ENCODE measurements around the gene WDFY2.

The WDFY2 gene

GRCh38 chr13:51773515-51773914 is 189.3 kb downstream of the WDFY2 start:
- H3K9me3 ChIP-seq (ENCODE audit: insufficient read depth, low read depth, low read length): no peaks in the 10 kb centered on the region
- no peaks in the 10 kb centered on the region for H3K79me2 ChIP-seq (ENCODE audit: insufficient read depth, low read length)
- H3K4me1 ChIP-seq (ENCODE audit: insufficient read depth, low read length, poor library complexity, severe bottlenecking): no peaks in the 10 kb centered on the region
- no peaks in the 10 kb centered on the region for H4K20me1 ChIP-seq (ENCODE audit: insufficient read depth, low read length, poor library complexity, severe bottlenecking)
- TF ChIP-seq CTCF (conservative IDR thresholded peaks at IDR 0.05; ENCODE audit: low read length) (no peak), EZH2phosphoT487 (IDR thresholded peaks at IDR 0.05; ENCODE audit: borderline replicate concordance) (no peak)
- H2AFZ ChIP-seq (ENCODE audit: low read length): no peak overlapping the region
- H3F3A ChIP-seq (ENCODE audit: low read depth): no peaks in the 10 kb centered on the region
- H3K9ac ChIP-seq (ENCODE audit: low read depth, low read length, poor library complexity, severe bottlenecking): no peak overlapping the region
- no peak overlapping the region for H3K4me2 ChIP-seq (ENCODE audit: low read depth, low read length, poor library complexity, severe bottlenecking)
- no peaks in the 10 kb centered on the region for H3K9me2 ChIP-seq (replicated peaks; ENCODE audit: low read depth, low read length)
- H3K36me3 ChIP-seq (ENCODE audit: insufficient read depth, low read length): no peaks in the 10 kb centered on the region
- H3K4me3 ChIP-seq (ENCODE audit: low read length, poor library complexity, severe bottlenecking): no peak overlapping the region
- H3K27me3 ChIP-seq (ENCODE audit: insufficient read depth, low read length, poor library complexity, severe bottlenecking): no peaks in the 10 kb centered on the region

GRCh38 chr13:51776179-51776578 is 191.9 kb downstream of the WDFY2 start:
- Histone ChIP-seq H3K9ac (ENCODE audit: low read depth, low read length, poor library complexity, severe bottlenecking) (no peak overlapping the region), H3K4me2 (ENCODE audit: low read depth, low read length, poor library complexity, severe bottlenecking) (no peak overlapping the region), H3K36me3 (ENCODE audit: insufficient read depth, low read length) (no peaks in the 10 kb centered on the region), H3K4me1 (ENCODE audit: insufficient read depth, low read length, poor library complexity, severe bottlenecking) (no peaks in the 10 kb centered on the region), H3K9me3 (ENCODE audit: insufficient read depth, low read depth, low read length) (no peaks in the 10 kb centered on the region), H3F3A (ENCODE audit: low read depth) (no peaks in the 10 kb centered on the region), H4K20me1 (ENCODE audit: insufficient read depth, low read length, poor library complexity, severe bottlenecking) (no peaks in the 10 kb centered on the region), H2AFZ (ENCODE audit: low read length) (no peak overlapping the region), H3K79me2 (ENCODE audit: insufficient read depth, low read length) (no peaks in the 10 kb centered on the region), H3K27me3 (ENCODE audit: insufficient read depth, low read length, poor library complexity, severe bottlenecking) (no peaks in the 10 kb centered on the region), H3K9me2 (replicated peaks; ENCODE audit: low read depth, low read length) (no peaks in the 10 kb centered on the region), H3K4me3 (ENCODE audit: low read length, poor library complexity, severe bottlenecking) (no peak overlapping the region)
- TF ChIP-seq CTCF (conservative IDR thresholded peaks at IDR 0.05; ENCODE audit: low read length): no peak
- TF ChIP-seq EZH2phosphoT487 (IDR thresholded peaks at IDR 0.05; ENCODE audit: borderline replicate concordance): no peak

DNA sequence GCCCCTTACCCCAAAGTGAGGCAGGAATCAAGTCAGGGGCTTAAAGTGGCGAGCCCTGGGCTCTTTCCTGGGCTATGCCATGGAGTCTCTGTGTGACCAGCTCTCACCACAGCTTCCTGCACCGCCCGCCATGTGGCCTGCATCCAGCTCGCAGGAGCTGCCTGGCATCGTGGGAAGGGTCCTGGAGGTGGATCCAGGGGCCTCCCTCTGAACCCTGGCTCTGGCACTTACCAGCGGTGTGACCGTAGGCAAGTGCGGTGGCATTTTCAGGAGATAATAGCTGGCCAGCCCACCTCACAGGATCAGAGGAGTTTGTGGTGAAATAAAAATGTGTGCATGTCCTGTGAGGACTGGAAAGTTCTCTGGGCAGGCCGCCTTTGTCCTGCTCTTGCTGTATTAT is 193.7 kb downstream of the WDFY2 start:
- H3K27me3 ChIP-seq (ENCODE audit: insufficient read depth, low read length, poor library complexity, severe bottlenecking): no peaks in the 10 kb centered on the region
- no peak overlapping the region for H2AFZ ChIP-seq (ENCODE audit: low read length)
- no peaks in the 10 kb centered on the region for H3F3A ChIP-seq (ENCODE audit: low read depth)
- H3K4me3 ChIP-seq (ENCODE audit: low read length, poor library complexity, severe bottlenecking): no peak overlapping the region
- H3K36me3 ChIP-seq (ENCODE audit: insufficient read depth, low read length): no peaks in the 10 kb centered on the region
- no peak for TF ChIP-seq CTCF (conservative IDR thresholded peaks at IDR 0.05; ENCODE audit: low read length)
- TF ChIP-seq EZH2phosphoT487 (IDR thresholded peaks at IDR 0.05; ENCODE audit: borderline replicate concordance): no peak
- H3K4me2 ChIP-seq (ENCODE audit: low read depth, low read length, poor library complexity, severe bottlenecking): no peak overlapping the region
- no peaks in the 10 kb centered on the region for H3K9me3 ChIP-seq (ENCODE audit: insufficient read depth, low read depth, low read length)
- no peaks in the 10 kb centered on the region for H3K79me2 ChIP-seq (ENCODE audit: insufficient read depth, low read length)
- no peak overlapping the region for H3K9ac ChIP-seq (ENCODE audit: low read depth, low read length, poor library complexity, severe bottlenecking)
- H3K9me2 ChIP-seq (replicated peaks; ENCODE audit: low read depth, low read length): no peaks in the 10 kb centered on the region
- no peaks in the 10 kb centered on the region for H3K4me1 ChIP-seq (ENCODE audit: insufficient read depth, low read length, poor library complexity, severe bottlenecking)
- no peaks in the 10 kb centered on the region for H4K20me1 ChIP-seq (ENCODE audit: insufficient read depth, low read length, poor library complexity, severe bottlenecking)
